Esophagus muscularis mucosa (tissue), 4 donors: ENCODE measurements around the gene MON1B.

Experiments used
- CTCF ChIP-seq, 3 experiments: fragments of 200-600 bp in 2 of 3; fragments of 450-650 bp in 1 of 3; sonication (generic) in 2 of 3; IDR thresholded peaks; one replicate each; pipeline ENCODE4 v1.5.1; 2017 to 2019; ENCODE audit warnings: antibody characterized with exemption in 3 of 3, mild to moderate bottlenecking in 2 of 3, moderate library complexity in 1 of 3
- EP300 ChIP-seq: sonication (generic); formaldehyde crosslinking; IDR thresholded peaks from one replicate; pipeline ENCODE4 v1.6.1; 2017; ENCODE audit warnings: antibody characterized with exemption
- POLR2A ChIP-seq: fragments of 450-650 bp; IDR thresholded peaks from one replicate; pipeline ENCODE4 v1.6.1; 2017; ENCODE audit warnings: antibody characterized with exemption, moderate library complexity, mild to moderate bottlenecking, low read depth
- POLR2AphosphoS5 ChIP-seq, 2 donors: sonication (generic); formaldehyde crosslinking; IDR thresholded peaks; one replicate each; pipeline ENCODE4 v1.6.1; 2017; ENCODE audit warnings: antibody characterized with exemption in 2 of 2

- no peak for TF ChIP-seq POLR2A
- TF ChIP-seq CTCF (IDR thresholded peaks at IDR 0.05) = no peak
- no peak for TF ChIP-seq EP300
- no peak for TF ChIP-seq POLR2AphosphoS5 (IDR thresholded peaks at IDR 0.05)
These were observed 43.6 kb downstream of the MON1B start for GRCh38 chr16:77234611-77235010.
